ENCODE results near the gene ATF7IP2.
"Not testable (repeated sequence)": the region's sequence is repeated elsewhere in the genome, so short reads cannot be mapped to it uniquely, and the experiment has no call there.

The ATF7IP2 gene

GRCh38 chr16:10441726-10442125, 55.9 kb downstream of the ATF7IP2 start:
- TF ChIP-seq ZFX (IDR thresholded peaks at IDR 0.05) (no peak), CTCF (conservative IDR thresholded peaks at IDR 0.05) (no peak)
- no peak overlapping the region for H3K27ac ChIP-seq

GRCh38 chr16:10447289-10447688, 61.4 kb downstream of the ATF7IP2 start:
- TF ChIP-seq ZFX (IDR thresholded peaks at IDR 0.05) (no peak), CTCF (conservative IDR thresholded peaks at IDR 0.05) (no peak)
- no peak overlapping the region for H3K27ac ChIP-seq

GRCh38 chr16:10452208-10453158, 66.6 kb downstream of the ATF7IP2 start:
- H3K27ac ChIP-seq: not testable (repeated sequence)

- no peak overlapping the region for H3K27ac ChIP-seq
- TF ChIP-seq CTCF (conservative IDR thresholded peaks at IDR 0.05) (no peak), ZFX (IDR thresholded peaks at IDR 0.05) (no peak)
Observed at GRCh38 chr16:10453159-10453510, 67.3 kb downstream of the ATF7IP2 start.

GRCh38 chr16:10465821-10466220, 80.0 kb downstream of the ATF7IP2 start:
- TF ChIP-seq CTCF (conservative IDR thresholded peaks at IDR 0.05) (no peak), ZFX (IDR thresholded peaks at IDR 0.05) (no peak)
- no peak overlapping the region for H3K27ac ChIP-seq

- TF ChIP-seq ZFX (IDR thresholded peaks at IDR 0.05): no peak
- TF ChIP-seq CTCF (conservative IDR thresholded peaks at IDR 0.05): no peak
- no peak overlapping the region for H3K27ac ChIP-seq
Observed at GRCh38 chr16:10466313-10466712, 80.5 kb downstream of the ATF7IP2 start.

GRCh38 chr16:10466861-10467260, 81.0 kb downstream of the ATF7IP2 start:
- TF ChIP-seq CTCF (conservative IDR thresholded peaks at IDR 0.05) (no peak), ZFX (IDR thresholded peaks at IDR 0.05) (no peak)
- H3K27ac ChIP-seq: no peak overlapping the region

- H3K27ac ChIP-seq: not testable (repeated sequence)
Observed at GRCh38 chr16:10476636-10477035, 90.8 kb downstream of the ATF7IP2 start.
